Measurements from ENCODE around the gene MCL1.
"Not testable (repeated sequence)": the region's sequence is repeated elsewhere in the genome, so short reads cannot be mapped to it uniquely, and the experiment has no call there.

MCL1 gene

DNA sequence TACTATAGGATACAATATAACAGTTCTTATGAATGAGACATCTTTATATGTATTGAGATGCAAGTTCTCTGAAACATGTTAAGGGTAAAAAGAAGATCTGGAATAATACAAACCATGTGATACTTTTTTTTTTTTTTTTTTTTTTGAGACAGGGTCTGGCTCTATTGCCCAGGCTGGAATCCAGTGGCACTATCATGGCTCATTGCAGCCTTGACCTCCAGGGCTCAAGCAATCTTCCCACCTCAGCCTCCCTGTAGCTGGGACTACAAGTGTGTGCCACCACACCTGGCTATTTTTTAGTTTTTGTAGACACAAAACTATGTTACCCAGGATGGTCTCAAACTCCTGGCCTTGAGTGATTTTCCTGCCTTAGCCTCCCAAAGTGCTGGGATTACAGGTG, 22.1 kb upstream of the MCL1 start:
- DNase-seq: no peak

- not testable (repeated sequence) for DNase-seq
These were observed 18.9 kb upstream of the MCL1 start for GRCh38 chr1:150598346-150598745.

DNA sequence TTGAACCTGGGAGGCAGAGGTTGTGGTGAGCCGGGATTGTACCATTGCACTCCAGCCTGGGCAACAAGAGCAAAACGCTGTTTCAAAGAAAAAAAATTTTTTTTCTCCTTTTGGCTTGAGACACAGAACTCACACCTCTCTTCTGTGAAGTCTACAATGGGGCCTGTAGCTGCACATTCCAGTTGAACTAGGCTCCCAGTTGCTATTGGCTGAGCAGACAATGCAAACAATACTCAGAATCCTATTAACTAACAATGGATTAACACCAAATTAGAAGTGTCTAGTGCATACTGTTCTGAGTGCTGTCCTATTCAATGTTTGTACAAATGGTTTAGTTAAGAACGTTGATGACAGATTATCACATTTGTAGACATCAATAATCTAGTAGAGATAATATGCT, 17.6 kb upstream of the MCL1 start:
- DNase-seq: no peak

- DNase-seq: no peak
These were observed 16.9 kb upstream of the MCL1 start for GRCh38 chr1:150596095-150596892.

- no peak for DNase-seq
These were observed 3.0 kb upstream of the MCL1 start for GRCh38 chr1:150582371-150582770.

GRCh38 chr1:150581962-150582361, 2.6 kb upstream of the MCL1 start:
- DNase-seq: not testable (repeated sequence)

DNA sequence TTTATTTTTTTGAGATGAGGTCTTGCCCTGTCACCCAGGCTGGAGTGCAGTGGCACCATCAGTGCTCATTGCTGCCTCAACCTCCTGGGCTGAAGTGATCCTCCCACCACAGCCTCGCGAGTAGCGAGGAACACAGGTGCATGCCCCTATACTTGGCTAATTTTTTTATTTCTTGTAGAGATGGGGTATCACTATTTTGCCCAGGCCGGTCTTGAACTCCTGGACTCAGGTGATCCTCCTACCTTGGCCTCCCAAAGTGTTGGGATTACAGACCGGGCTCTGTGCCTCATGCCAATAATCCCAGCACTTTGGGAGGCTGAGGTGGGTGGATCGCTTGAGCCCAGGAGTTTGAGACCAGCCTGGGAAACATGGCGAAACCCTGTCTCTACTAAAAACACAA, 2.0 kb upstream of the MCL1 start:
- not testable (repeated sequence) for DNase-seq

GRCh38 chr1:150580966-150581365, 1.6 kb upstream of the MCL1 start:
- DNase-seq: not testable (repeated sequence)

GRCh38 chr1:150579945-150580642, 684 bp upstream of the MCL1 start:
- DNase-seq: no peak

DNA sequence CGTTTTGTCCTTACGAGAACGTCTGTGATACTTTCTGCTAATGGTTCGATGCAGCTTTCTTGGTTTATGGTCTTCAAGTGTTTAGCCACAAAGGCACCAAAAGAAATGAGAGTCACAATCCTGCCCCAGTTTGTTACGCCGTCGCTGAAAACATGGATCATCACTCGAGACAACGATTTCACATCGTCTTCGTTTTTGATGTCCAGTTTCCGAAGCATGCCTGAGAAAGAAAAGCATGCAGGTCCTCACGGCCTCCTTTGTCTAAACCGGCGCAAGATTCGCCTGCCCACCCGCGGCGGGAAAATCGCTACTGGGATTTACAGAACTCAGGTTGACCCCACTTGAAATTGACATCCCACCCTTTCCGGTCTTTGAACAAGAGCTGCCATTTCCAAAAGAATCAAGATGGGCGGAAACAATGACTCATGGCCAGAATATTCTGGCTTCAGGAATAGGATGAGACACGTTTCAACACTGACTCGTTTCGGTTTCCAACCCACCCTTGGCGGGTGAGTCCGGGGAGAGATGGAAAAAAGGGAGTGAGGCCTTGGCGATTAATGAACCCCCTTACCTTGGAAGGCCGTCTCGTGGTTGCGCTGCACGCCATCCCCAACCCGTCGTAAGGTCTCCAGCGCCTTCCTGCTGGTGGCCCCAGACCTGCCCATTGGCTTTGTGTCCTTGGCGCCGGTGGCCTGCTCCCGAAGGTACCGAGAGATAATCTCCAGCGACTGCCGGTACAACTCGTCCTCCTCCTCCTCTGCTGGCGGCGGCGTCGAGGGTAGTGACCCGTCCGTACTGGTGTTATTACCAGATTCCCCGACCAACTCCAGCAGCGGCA, 919 bp downstream of the MCL1 start:
- peak; percentile 48 for DNase-seq

DNA sequence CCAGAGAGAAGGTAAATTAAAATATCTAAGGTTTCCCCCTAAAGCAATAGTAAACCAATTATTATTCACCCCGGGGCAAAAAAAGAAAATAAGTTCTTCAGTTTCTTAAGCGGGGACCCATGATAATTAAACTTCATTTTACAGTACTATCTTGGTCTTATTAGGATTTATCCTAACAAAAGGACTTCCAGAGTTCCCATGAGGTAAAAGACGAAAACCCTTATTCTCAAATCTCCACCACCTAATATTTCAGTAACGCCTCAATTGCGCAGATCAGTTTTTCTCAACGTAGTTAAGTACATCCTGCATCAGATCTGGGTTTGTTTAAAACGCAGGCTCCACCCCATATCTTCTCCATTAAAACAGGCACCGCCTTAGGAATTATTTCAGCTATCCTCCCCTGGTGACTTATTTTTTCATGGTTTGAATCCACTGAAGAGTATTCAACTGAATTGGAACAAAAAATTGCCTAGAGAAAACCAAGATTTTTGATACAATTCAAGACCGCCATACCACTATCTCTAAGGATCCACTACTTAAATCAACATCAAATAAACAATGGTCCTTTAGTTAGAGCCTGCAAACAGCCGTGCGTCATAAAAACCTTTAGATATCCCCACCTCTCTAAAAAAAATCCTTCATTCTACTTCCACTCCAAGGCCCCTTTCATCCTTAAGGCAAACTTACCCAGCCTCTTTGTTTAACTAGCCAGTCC, 1.7 kb downstream of the MCL1 start:
- DNase-seq: no peak

GRCh38 chr1:150576794-150577556, 2.4 kb downstream of the MCL1 start:
- no peak for DNase-seq

- DNase-seq: no peak
These were observed 3.1 kb downstream of the MCL1 start for GRCh38 chr1:150576367-150576711.

DNA sequence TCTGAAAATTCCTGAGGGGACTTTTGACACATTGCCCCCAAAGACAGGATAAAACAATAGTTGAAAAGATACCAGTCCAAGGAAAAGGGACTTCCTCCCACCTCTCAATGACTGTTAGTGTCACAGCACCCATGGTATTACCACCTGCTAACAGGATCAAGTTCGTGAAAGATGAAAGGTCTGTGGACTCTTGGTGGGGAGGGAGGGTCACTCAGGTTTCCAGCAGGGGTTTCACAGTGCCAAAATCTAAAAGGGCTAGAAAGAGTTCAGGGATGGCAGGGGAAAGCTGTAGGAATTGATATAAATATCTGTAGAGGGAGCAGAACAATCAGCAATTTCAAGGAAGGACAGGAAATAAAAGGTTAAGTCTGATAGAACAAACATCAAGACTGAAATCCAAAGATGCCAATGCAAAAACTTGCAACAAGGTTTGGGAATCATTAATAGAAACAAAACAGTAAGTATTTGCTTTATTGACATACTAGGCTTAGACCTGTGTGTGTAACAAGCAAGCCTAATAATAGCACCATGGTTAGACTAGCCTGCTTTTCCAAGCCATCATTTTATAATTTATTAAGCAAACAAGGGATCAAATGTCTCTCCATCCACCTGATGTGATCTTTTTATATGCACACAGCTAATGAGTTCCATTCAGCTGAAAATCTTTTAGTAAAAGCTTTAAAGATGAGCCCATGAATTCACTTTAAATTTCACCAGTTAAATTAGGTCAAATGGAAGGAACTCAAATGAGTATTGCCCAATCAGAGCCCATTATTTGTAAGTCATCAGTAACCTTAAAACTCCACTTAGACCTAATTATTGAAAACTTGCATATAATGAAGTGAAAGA, 3.7 kb downstream of the MCL1 start:
- no peak for DNase-seq

GRCh38 chr1:150575072-150575489, 4.3 kb downstream of the MCL1 start:
- DNase-seq: no peak

- no peak for DNase-seq
These were observed 4.9 kb downstream of the MCL1 start for GRCh38 chr1:150574260-150575071.

GRCh38 chr1:150573648-150574071, 5.8 kb downstream of the MCL1 start:
- DNase-seq: not testable (repeated sequence)

- no peak for DNase-seq
These were observed 6.3 kb downstream of the MCL1 start for GRCh38 chr1:150572918-150573647.

DNA sequence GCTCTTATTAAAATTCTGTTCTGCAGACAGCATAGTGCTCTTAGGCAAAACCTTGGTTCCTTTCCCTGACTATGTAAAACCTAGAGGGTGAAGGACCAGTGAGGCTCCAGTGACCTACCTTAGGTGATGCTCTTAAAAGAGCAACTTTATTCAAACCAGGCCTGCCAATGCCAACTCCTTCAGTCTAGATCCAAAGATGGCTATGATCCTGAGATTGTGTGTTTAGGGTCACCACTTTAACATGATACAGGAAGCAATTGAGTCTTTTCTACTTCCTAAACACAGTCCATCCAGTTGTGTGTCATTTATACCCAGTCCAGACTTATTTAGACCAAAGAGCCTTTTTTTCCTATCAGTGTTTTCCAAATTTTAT, 10.8 kb downstream of the MCL1 start:
- DNase-seq: no peak

Data from activated naive CD4-positive, alpha-beta T cell treated with anti-CD3 and anti-CD28 coated beads, Interleukin-2, amount 50 U/mL, for 16 hours (primary cell).